ENCODE data around the gene USP32. TPM values are rescaled to one million over a fixed set of nuclear protein-coding genes. Genes with fewer than 3 reads are reported as not detected.

Gene USP32
- total RNA-seq, 2 donors from 2014 or later, result 54.1 to 74.3 TPM

GRCh38 chr17:60371818-60372510 lies 20.0 kb downstream of the USP32 start:
- Histone ChIP-seq H3K27ac (ENCODE audit: low read depth, low read length) (no peak overlapping the region), H3K27me3 (ENCODE audit: control insufficient read depth, insufficient read depth, low read length, poor library complexity, severe bottlenecking) (no peaks in the 10 kb centered on the region), H3K9ac (ENCODE audit: extremely low read depth, low read length, poor library complexity, severe bottlenecking) (no peak overlapping the region), H3K9me3 (ENCODE audit: control insufficient read depth, low read length) (no peaks in the 10 kb centered on the region), H3K4me1 (ENCODE audit: control insufficient read depth, insufficient read depth, low read length) (no peaks in the 10 kb centered on the region), H3K4me3 (ENCODE audit: low read length) (no peak overlapping the region), H3K36me3 (ENCODE audit: control insufficient read depth, insufficient read depth, low read length) (no peaks in the 10 kb centered on the region)
- 80 to 91% methylated on average over 2 to 3 of the region's 4 CpGs for WGBS, 2 experiments (ENCODE audit: insufficient coverage in 1 of 2, insufficient read length in 1 of 2)
- DNase-seq, result no peak
- peaks cover 17% of the 10 kb centered on the region for H3K4me1 Mint-ChIP-seq
- H3K27ac Mint-ChIP-seq, result peak overlapping the region; percentile 2
- H3K27me3 Mint-ChIP-seq (ENCODE audit: insufficient read depth), result no peaks in the 10 kb centered on the region
- H3K4me3 Mint-ChIP-seq, result no peak overlapping the region
- no peaks in the 10 kb centered on the region for H3K9me3 Mint-ChIP-seq
- peaks cover 16% of the 10 kb centered on the region for H3K36me3 Mint-ChIP-seq (ENCODE audit: low read depth)
- TF ChIP-seq, protein P1, sequence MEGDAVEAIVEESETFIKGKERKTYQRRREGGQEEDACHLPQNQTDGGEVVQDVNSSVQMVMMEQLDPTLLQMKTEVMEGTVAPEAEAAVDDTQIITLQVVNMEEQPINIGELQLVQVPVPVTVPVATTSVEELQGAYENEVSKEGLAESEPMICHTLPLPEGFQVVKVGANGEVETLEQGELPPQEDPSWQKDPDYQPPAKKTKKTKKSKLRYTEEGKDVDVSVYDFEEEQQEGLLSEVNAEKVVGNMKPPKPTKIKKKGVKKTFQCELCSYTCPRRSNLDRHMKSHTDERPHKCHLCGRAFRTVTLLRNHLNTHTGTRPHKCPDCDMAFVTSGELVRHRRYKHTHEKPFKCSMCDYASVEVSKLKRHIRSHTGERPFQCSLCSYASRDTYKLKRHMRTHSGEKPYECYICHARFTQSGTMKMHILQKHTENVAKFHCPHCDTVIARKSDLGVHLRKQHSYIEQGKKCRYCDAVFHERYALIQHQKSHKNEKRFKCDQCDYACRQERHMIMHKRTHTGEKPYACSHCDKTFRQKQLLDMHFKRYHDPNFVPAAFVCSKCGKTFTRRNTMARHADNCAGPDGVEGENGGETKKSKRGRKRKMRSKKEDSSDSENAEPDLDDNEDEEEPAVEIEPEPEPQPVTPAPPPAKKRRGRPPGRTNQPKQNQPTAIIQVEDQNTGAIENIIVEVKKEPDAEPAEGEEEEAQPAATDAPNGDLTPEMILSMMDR (conservative IDR thresholded peaks at IDR 0.05), result no peak

GRCh38 chr17:60371416-60371815 lies 20.5 kb downstream of the USP32 start:
- H3K4me3 Mint-ChIP-seq, result no peak overlapping the region
- Histone ChIP-seq H3K27me3 (ENCODE audit: control insufficient read depth, insufficient read depth, low read length, poor library complexity, severe bottlenecking) (no peaks in the 10 kb centered on the region), H3K4me3 (ENCODE audit: low read length) (no peak overlapping the region), H3K27ac (ENCODE audit: low read depth, low read length) (no peak overlapping the region), H3K9ac (ENCODE audit: extremely low read depth, low read length, poor library complexity, severe bottlenecking) (no peak overlapping the region), H3K36me3 (ENCODE audit: control insufficient read depth, insufficient read depth, low read length) (no peaks in the 10 kb centered on the region), H3K4me1 (ENCODE audit: control insufficient read depth, insufficient read depth, low read length) (no peaks in the 10 kb centered on the region), H3K9me3 (ENCODE audit: control insufficient read depth, low read length) (no peaks in the 10 kb centered on the region)
- H3K27ac Mint-ChIP-seq, result no peak overlapping the region
- TF ChIP-seq, protein P1 (conservative IDR thresholded peaks at IDR 0.05), result no peak
- H3K36me3 Mint-ChIP-seq (ENCODE audit: low read depth), result peaks cover 17% of the 10 kb centered on the region
- H3K9me3 Mint-ChIP-seq, result no peaks in the 10 kb centered on the region
- DNase-seq, result no peak
- 94 to 96% methylated on average over 3 of the region's 3 CpGs for WGBS, 2 experiments (ENCODE audit: insufficient coverage in 1 of 2, insufficient read length in 1 of 2)
- H3K4me1 Mint-ChIP-seq, result peaks cover 17% of the 10 kb centered on the region
- H3K27me3 Mint-ChIP-seq (ENCODE audit: insufficient read depth), result no peaks in the 10 kb centered on the region

DNA sequence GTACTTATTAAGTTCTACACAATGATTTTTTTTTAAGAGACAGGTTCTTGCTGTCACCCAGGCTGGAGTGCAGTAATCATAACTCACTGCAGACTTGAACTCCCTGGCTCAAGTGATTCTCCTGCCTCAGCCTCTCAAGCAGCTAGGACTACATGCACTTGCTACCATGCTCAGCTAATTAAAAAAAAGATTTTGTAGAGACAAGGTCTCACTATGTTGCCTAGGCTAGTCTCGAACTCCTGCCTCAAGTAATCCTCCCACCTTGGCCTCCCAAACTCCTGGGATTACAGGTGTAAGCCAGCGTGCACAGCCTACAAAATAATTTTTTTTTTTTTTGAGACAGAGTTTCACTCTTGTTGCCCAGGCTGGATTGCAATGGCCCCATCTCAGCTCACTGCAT lies 22.2 kb downstream of the USP32 start:
- H3K9me3 Mint-ChIP-seq, result no peaks in the 10 kb centered on the region
- H3K4me1 Mint-ChIP-seq, result peaks cover 17% of the 10 kb centered on the region
- Histone ChIP-seq H3K27ac (ENCODE audit: low read depth, low read length) (no peak overlapping the region), H3K27me3 (ENCODE audit: control insufficient read depth, insufficient read depth, low read length, poor library complexity, severe bottlenecking) (no peaks in the 10 kb centered on the region), H3K4me1 (ENCODE audit: control insufficient read depth, insufficient read depth, low read length) (no peaks in the 10 kb centered on the region), H3K36me3 (ENCODE audit: control insufficient read depth, insufficient read depth, low read length) (no peaks in the 10 kb centered on the region), H3K9me3 (ENCODE audit: control insufficient read depth, low read length) (no peaks in the 10 kb centered on the region), H3K4me3 (ENCODE audit: low read length) (no peak overlapping the region), H3K9ac (ENCODE audit: extremely low read depth, low read length, poor library complexity, severe bottlenecking) (no peak overlapping the region)
- H3K27me3 Mint-ChIP-seq (ENCODE audit: insufficient read depth), result no peaks in the 10 kb centered on the region
- TF ChIP-seq, protein P1 (conservative IDR thresholded peaks at IDR 0.05), result no peak
- WGBS, 2 experiments (ENCODE audit: insufficient coverage in 1 of 2, insufficient read length in 1 of 2), result 79 to 95% methylated on average over 2 of the region's 2 CpGs
- DNase-seq, result no peak
- H3K36me3 Mint-ChIP-seq (ENCODE audit: low read depth), result peaks cover 17% of the 10 kb centered on the region
- H3K4me3 Mint-ChIP-seq, result no peak overlapping the region
- no peak overlapping the region for H3K27ac Mint-ChIP-seq

Measured in endodermal cell (in vitro differentiated cells).